ENCODE measurements around the gene IGIP. TPM values are rescaled to one million over a fixed set of nuclear protein-coding genes. Genes with fewer than 3 reads are reported as not detected.

Gene IGIP
- total and polyA plus RNA-seq, 2 of the 8 experiments (the other 6 are each of a cell fraction or from before 2014, with no cell fraction given), result 0.32 to 0.69 TPM

- no peak for TF ChIP-seq ATF2 (IDR thresholded peaks at IDR 0.05; ENCODE audit: low read length)
- no peak for TF ChIP-seq BRCA1 (IDR thresholded peaks at IDR 0.05; ENCODE audit: low read depth, low read length)
- no peak for TF ChIP-seq EZH2 (IDR thresholded peaks at IDR 0.05; ENCODE audit: low read depth, low read length, severe bottlenecking)
- TF ChIP-seq NANOG (IDR thresholded peaks at IDR 0.05; ENCODE audit: insufficient read depth, low read depth, low read length, poor library complexity, severe bottlenecking), result no peak
- no peak for TF ChIP-seq SIN3A (conservative IDR thresholded peaks at IDR 0.05 in 1 of 2, IDR thresholded peaks at IDR 0.05 in 1 of 2; ENCODE audit: low read depth in 1 of 2, low read length in 2 of 2)
- no peak for TF ChIP-seq CREB1 (IDR thresholded peaks at IDR 0.05)
- no peak for TF ChIP-seq CHD7 (IDR thresholded peaks at IDR 0.05; ENCODE audit: insufficient replicate concordance, low read length)
- no peak for TF ChIP-seq CTBP2 (IDR thresholded peaks at IDR 0.05; ENCODE audit: borderline replicate concordance, insufficient read depth, insufficient read length, low read length)
Measured at GRCh38 chr5:140134277-140134935, 8.7 kb downstream of the IGIP start (continued).

All from H1 (cell line).